Bronchial epithelial cell (primary cell): ENCODE data around the gene CASQ2. TPM values are rescaled to one million over a fixed set of nuclear protein-coding genes. Genes with fewer than 3 reads are reported as not detected.

Experiments
- DNase-seq: peaks from one replicate; pipeline ENCODE4 v3.0.0-alpha.2; 2010; ENCODE audit warnings: low read depth
- FAIRE-seq: peaks from 2 replicates; lab custom pipeline; 2011; peaks lifted over from hg19 to GRCh38; lab: Jason Lieb, UNC
- H3K27me3 ChIP-seq: 2 replicates; pipeline ENCODE4 v1.5.1; 2011; ENCODE audit warnings: low read length; ENCODE audit not compliant: control insufficient read depth, insufficient read depth
- H3K36me3 ChIP-seq: 2 replicates; pipeline ENCODE4 v1.5.1; 2011; ENCODE audit warnings: low read length; ENCODE audit not compliant: control insufficient read depth, insufficient read depth
- H3K4me3 ChIP-seq: 2 replicates; pipeline ENCODE4 v1.5.1; 2011; ENCODE audit warnings: mild to moderate bottlenecking, low read depth, low read length, control low read depth
- CTCF ChIP-seq: IDR thresholded peaks from 2 replicates; pipeline ENCODE4 v1.5.1; 2011; ENCODE audit warnings: mild to moderate bottlenecking, moderate library complexity, low read length, control low read depth, inconsistent platforms; ENCODE audit not compliant: insufficient read depth, severe bottlenecking
- total RNA-seq: library from RNA; depleted of rRNA; stranded (reverse); fragments of >200 nt; gene quantifications from 2 replicates; pipeline ENCODE4 v1.2.1, GENCODE V29; 2014

CASQ2 gene
- total RNA-seq, 1 donor from 2014 or later = not detected

- no peak for DNase-seq
- TF ChIP-seq CTCF = no peak
- no peak for FAIRE-seq
- Histone ChIP-seq H3K27me3 (no peaks in the 10 kb centered on the region), H3K4me3 (no peak overlapping the region), H3K36me3 (no peaks in the 10 kb centered on the region)
Measured at GRCh38 chr1:115740811-115741210, 27.7 kb downstream of the CASQ2 start.

- DNase-seq (no peak), FAIRE-seq (no peak)
- no peak for TF ChIP-seq CTCF
- Histone ChIP-seq H3K36me3 (no peaks in the 10 kb centered on the region), H3K27me3 (no peaks in the 10 kb centered on the region), H3K4me3 (no peak overlapping the region)
Measured at GRCh38 chr1:115732316-115732715, 36.2 kb downstream of the CASQ2 start.

GRCh38 chr1:115729756-115730155, 38.8 kb downstream of the CASQ2 start:
- H3K36me3 ChIP-seq = no peaks in the 10 kb centered on the region
- no peak for TF ChIP-seq CTCF
- H3K4me3 ChIP-seq = no peak overlapping the region
- no peak for DNase-seq
- no peak for FAIRE-seq
- no peaks in the 10 kb centered on the region for H3K27me3 ChIP-seq

GRCh38 chr1:115728341-115728740, 40.2 kb downstream of the CASQ2 start:
- no peak overlapping the region for H3K4me3 ChIP-seq
- no peak for TF ChIP-seq CTCF
- no peaks in the 10 kb centered on the region for H3K27me3 ChIP-seq
- no peaks in the 10 kb centered on the region for H3K36me3 ChIP-seq
- FAIRE-seq (no peak), DNase-seq (no peak)

GRCh38 chr1:115727706-115728249, 40.7 kb downstream of the CASQ2 start:
- Histone ChIP-seq H3K27me3 (no peaks in the 10 kb centered on the region), H3K36me3 (no peaks in the 10 kb centered on the region), H3K4me3 (no peak overlapping the region)
- no peak for TF ChIP-seq CTCF
- peak; percentile 58 for FAIRE-seq
- DNase-seq = peak; percentile 90

- FAIRE-seq (no peak), DNase-seq (no peak)
- Histone ChIP-seq H3K4me3 (no peak overlapping the region), H3K36me3 (no peaks in the 10 kb centered on the region), H3K27me3 (no peaks in the 10 kb centered on the region)
- TF ChIP-seq CTCF = no peak
Measured at GRCh38 chr1:115726570-115726969, 41.9 kb downstream of the CASQ2 start.
